Right ventricle myocardium inferior (tissue), 1 donor: ENCODE results near the gene TTLL11. TPM values are rescaled to one million over a fixed set of nuclear protein-coding genes. Genes with fewer than 3 reads are reported as not detected.

Source experiments
- ATAC-seq: fragments of 200-7000 bp; cut with Tn5 transposase; one replicate; pipeline ENCODE4 v1.9.1; 2020; ENCODE audit warnings: mild to moderate bottlenecking, moderate library complexity
- DNase-seq: peaks from one replicate; pipeline ENCODE4 v3.0.0; 2021; ENCODE audit errors: missing footprints
- intact Hi-C: fragments of 100-400 bp; cut with DNase I; formaldehyde crosslinking; loops from one replicate; pipeline ENCODE4 v1.11.0; 2022
- total RNA-seq: library from RNA; stranded (reverse); fragmentation: NEBNext Ultra II Directional; extraction: Animal tissue kit (Norgen Biotek cat#: 25700); gene quantifications from one replicate; pipeline ENCODE4 v1.2.1, GENCODE V29; 2021
- donor health status: DM: no; HTN: yes; CAD: no; lungs with severe emphysema.

Gene TTLL11
- total RNA-seq, 1 donor from 2014 or later = 5.0 TPM

DNA sequence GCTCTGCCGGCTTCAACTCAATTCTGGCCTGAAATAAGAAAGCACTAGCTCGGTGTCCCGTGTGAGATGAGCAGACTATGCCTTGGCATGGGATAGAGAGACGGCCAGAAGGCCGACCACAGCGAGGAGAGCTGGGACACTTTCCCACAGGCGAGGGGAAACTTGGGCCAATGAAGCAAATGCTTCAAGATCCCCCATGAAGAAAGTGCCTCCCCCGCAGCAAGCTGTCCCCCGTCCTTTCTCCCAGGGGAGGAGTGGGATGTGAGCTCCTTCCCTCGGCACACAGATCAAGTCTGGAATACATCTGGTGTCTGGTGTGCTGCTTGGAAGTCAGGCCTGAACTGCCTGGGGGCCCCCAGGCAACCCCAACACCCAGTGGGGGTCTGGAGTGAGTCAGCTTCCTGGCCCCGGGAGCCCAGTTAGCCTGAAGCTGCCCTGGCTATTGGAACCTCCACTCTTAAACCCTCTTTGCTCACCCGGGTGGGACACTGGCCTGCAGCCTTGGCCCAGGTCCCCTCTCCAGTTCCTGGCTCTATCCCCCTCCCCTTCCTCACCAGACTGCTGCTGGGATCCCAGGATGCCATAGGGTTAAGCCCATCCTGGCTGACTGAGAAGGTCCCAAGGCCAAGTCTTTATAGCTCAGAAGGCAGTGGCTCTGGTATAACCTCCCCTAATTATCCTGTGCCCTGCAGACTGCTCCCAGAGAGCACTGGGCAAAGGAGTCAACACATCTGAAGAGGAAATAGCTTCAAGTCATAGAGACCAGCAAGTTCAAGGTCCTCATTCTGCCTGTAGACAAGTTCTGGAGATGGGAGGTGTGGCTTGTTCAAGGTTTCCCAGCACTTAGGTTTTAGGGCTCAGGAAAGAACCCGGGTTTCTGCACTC lies 205.3 kb downstream of the TTLL11 start:
- DNase-seq = no peak
- intact Hi-C loops = no loop called here
- peak; percentile 17 for ATAC-seq

DNA sequence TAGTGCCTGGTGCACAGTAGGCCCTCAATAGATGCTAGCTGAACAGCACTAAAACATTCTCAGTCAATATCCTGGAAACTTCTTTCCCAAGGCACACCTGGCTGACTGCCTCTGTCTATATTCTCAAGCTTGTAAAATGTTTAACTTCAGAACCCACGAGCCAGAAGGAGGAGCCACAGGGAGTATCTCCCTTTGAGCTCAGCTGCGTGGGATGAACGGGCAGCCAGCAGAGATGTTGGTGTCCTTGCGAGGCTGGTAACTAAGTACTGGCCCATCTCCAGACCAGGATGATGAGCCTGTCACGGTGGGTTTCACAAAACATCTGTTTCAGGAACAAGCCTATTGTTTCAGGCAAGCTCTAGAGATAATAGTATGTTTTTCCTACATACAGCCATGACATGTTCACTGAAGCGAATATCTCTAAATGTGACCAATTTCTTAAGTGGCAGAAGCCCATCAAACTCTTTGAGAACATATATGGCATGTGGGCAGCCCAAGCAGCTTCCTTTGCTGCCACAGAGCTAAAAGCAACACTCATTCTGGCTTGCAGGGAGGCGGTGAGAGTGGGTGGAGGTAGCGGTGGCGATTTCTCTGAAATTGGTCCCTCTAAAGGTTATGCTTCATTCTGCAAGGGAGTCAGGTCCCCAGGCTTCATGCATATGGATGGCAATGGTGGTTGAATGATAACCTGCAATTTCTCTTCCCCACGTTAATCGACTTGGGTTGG lies 206.2 kb downstream of the TTLL11 start:
- ATAC-seq (no peak), DNase-seq (no peak)
- intact Hi-C loops = no loop called here

DNA sequence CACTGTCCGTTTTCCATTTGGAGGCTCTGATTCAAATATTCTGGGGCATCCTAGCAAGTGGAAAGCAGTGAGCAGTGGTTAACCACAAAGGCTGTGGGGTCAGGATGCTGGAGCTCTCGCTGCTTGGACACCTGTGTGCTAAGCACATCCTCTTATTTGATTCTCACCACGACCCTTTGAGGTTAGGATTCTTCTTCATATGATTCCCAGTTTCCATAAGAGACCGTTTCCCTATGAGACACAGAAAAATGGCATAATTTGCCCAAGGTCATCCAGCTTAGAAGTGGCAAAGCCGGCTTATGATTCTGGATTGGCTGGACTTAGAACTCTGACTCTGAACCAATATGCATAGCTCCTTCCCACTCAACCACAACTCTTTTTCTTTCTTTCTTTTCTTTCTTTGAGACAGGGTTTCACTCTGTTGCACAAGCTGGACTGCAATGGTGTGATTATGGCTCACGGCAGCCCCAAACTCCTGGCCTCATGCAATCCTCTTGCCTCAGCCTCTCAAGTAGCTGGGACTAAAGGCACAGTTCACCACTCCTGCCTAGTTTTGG lies 207.7 kb downstream of the TTLL11 start:
- ATAC-seq (no peak), DNase-seq (no peak)
- intact Hi-C loops = no loop called here

DNA sequence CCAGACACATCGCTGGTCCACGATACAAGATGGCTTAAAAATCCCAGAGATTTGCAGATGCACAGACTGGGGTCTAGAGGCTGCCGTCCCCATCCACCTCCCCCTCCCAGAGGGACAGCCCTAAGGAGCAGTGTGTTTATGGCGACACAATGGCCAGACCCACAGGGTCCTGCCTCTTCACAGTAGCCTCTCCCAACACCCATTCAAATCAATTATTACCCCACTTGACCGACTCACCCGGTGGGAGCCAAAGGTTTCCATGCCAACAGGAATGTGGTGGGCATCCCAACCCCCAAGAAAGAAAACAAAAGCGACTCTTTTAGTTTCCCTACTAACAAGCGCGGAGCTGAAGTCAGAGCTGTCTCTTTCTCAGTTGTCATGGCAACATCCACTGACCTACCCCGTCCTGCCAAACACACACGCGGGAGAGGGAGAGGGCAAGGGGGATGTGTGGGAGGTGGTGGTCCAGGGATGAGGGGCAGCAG lies 209.0 kb downstream of the TTLL11 start:
- DNase-seq = no peak
- intact Hi-C loops = no loop called here
- ATAC-seq = no peak

DNA sequence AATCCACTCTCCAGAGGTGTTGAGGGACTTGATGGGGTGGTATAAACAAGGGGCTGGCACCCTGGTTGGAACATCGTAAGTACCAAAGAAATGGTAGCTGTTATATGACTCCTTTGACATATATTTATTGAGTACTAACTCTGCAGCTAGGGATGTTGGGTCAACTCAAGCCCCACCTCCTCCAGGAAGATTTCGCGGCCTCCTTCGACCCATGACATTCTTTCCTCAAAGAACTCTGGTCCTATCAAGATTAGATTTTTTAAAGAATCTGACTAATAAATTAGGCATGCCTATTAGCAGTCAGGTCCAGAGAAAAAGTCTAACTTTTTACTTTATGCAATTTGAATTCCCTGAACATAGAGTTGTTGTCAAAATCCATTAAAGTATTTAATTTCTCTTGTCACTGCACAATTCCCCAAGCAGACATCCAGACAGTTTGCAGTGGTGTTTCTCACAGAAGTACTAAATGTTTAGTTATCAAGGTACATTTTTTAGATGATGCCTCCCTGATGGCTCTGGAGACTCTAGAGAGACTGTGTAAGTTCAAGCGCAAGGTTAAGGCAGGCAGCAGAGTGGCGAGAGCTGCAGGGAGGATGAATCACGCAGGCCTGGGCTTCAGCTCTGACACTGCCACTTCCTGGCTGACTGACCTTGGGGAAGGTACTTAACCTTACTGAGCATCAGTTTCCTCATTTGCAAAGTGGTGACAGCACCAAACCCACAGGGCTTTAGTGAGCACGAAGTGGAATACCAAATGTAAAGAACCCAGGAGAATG lies 209.6 kb downstream of the TTLL11 start:
- intact Hi-C loops = no loop called here
- ATAC-seq (no peak), DNase-seq (no peak)

DNA sequence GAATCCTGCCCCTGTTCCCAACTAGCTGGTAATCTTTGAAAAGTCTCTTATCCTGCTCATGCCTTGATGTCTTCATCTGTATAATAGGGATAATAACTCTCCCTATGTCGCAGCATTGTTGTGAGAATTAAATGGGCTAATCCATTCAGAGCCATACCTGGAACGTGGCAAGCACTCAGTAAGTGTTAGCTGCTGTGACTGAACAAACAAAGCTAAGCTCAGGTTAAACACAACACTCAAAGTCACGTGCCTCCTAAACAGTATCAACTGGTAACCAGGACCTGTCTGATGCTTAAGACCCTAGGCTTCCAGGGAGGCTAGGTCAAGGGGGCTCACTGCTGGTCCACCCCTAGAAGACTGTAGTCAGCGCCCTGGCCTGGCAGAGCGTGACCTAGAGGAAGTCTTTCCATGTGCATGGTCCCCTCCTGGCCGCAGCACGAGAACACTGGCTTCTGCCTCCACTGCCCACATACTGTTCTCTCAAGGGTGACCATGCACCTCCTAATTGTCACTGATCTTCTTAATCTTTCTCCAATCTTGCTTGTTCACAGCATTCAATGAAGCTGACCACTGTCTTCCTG lies 211.1 kb downstream of the TTLL11 start:
- intact Hi-C loops = no loop called here
- DNase-seq = no peak
- ATAC-seq = no peak

DNA sequence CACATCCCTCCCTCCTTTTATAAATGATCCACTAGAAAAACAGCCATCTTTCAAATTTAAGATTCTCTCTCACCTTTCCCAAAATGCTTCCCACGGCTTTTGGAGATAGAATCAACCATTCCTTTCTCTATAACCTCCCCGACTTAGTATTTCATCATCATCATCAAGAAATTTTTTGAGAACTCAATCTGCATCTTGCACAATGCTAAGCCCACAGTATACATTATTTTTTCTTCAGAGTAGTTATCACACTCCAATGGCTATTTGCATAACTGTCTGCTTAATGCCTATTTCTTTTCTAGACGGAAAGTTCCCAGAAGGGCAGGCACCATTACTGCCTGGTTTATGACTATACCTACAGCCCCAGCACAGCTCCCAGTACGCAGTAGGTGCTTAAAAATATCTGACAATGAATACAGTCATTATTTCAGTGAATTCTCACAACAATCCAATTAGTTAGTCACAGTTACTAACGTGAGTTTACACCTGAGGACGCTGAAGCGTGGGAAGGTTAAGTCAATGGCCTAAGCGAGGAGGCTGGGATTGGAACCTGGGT lies 212.7 kb downstream of the TTLL11 start:
- DNase-seq = no peak
- intact Hi-C loops = no loop called here
- ATAC-seq = no peak

DNA sequence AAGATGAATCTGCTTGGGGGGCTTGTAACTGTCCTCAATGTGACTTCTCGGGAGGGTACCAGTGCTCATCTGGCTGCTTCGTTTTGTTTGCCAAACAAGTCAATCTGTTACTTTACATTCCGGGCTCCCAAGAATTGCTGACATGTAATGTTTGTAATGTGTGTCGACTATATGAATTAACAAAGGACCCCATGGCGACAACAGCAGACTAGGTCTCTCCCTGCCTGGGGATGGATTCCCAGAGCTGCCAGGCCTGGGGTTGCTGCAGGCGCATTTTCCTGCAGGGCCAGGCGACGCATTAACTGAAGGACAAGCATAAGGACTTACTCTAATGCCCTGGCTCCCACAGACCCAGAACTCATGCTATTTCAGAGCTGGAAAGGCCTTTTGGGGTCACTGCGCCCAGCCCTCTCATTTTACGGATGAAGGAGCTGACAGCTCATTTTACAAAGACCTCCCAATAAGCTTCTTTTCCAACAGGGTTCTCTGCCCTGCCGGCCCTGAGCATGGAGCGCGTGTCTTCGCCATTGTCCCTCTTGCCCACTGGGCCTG lies 214.8 kb downstream of the TTLL11 start:
- no peak for ATAC-seq
- intact Hi-C loops = no loop called here
- DNase-seq = no peak

DNA sequence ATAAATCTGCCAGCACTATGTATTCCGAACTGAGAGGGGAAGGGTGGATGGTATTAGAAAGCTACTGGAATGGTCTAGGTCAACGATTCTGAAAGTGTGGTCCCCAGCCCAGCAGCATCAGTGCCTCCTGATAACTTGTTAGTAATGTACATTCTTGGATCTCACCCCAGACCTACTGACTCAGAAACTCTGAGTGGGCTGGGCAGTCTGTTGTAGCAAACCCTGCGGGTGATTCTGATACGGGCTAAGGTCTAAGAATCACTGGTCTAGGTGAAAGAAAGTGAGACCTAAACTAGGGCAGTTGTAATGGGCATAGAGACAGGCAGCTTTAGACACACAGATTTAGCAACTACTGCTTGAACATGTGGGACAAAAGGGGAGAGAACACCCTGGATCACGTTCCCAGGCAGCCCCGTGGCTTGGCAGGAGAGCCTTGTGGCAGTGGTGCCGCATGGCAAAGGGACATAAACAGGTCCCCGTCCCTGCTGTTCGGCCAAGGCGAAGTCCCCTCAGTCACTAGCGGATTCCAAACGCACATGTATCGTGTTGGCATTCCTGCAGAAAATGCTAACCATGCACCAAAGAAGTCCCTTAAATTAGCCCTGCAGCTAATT lies 216.3 kb downstream of the TTLL11 start:
- ATAC-seq = peak; percentile 70
- intact Hi-C loops = no loop called here
- DNase-seq = no peak

DNA sequence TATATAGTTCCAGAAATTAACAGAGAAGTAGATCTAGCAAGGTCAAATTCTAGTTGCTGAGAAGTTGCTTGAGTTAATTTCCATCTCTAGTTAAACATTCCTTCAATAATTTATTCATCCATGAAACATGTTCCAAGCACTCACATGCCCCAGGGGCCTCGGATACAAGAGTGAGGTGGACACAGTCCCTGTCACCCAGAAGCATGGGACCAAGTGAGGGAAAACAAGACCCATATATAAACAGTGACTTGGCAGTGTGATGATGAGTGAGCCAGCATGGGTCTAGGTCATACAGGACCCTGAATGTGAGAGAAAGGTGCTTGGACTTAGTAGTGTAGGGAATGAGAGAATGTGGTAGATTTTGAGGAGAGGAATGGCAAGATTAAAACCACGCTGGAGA lies 216.9 kb downstream of the TTLL11 start:
- no peak for DNase-seq
- no peak for ATAC-seq
- intact Hi-C loops = no loop called here

DNA sequence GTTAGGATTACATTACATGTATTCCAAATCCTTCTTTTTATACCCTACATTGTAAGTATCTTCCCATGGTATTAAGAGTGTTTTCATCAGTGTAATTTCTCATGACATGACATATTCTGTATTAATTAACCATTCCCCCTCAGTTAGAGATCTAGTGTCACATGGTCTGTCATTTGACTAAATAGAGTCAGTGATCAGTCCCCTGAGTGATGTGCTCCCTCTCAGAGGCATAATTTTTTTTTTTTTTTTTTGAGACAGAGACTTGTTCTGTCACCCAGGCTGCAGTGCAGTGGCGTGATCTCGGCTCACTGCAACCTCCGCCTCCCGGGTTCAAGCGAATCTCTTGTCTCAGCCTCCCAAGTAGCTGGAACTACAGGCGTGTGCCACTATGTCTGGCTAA lies 218.6 kb downstream of the TTLL11 start:
- DNase-seq (no peak), ATAC-seq (no peak)
- intact Hi-C loops = no loop called here

DNA sequence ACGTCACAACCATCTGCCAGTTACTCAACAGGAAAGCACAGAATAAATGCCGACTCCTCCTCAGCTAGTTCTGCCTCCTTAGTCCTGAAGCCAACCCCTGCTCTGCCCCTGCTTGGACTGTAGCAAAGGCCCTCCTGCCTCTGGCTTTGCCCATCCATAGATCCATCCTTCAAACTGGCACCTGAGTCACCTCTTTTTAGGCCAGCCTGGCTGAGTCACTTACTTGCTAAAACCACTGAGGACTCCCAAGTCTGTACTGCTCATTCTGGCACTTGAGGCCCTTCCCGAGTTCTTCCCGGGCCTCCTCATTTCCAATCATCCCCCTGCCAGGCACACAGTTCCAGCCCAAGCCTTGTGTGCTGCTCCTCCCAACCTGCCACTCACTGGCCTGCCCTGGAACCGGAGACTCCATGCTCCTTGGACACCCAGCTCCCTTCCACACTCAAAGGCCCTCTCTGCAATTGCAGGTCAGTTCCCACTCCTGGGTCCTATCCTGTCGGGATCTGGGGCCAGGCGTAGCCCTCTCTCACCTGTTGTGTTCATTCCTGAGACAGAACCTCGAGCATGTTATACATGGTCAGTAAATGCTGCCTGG lies 221.6 kb downstream of the TTLL11 start:
- no peak for ATAC-seq
- DNase-seq = no peak
- intact Hi-C loops = no loop called here

DNA sequence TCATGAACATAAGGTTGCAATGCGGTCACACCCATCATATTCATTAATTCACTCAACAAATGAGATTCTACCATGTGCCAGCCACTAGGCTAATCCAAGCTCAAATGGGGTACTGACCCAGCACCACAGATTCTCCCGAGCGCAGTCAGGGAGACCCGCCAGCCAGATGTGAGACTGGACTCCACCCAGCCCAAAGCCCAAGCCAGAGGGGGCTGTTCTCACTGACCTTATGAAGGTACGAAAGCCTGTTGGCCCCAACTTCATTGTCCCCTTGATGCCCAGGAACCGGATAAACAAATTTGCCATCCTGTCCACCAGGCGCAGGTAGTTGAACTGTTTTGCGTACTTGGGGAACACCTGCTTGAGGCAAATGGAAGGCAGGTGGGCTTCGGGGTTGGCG lies 222.8 kb downstream of the TTLL11 start:
- intact Hi-C loops = no loop called here
- no peak for DNase-seq
- no peak for ATAC-seq

DNA sequence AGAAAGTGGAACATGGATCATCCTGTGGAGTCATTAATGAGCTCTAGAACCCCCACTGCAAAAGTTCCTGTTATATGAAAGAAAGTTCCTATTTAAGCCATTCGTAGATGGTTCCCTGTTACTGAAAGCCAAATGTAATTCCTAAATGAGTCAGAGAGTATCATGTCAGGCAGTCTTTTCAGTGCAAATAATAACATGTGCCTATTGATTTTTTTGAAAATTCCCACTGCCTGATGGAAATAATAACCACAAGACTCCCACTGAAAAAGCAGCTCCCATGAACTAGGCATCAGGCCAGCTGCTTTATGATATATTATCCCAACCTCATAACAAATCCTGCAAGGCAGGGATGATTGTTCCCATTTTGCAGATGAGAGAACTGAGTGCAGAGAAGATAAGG lies 224.5 kb downstream of the TTLL11 start:
- ATAC-seq = no peak
- DNase-seq = no peak
- intact Hi-C loops = no loop called here

DNA sequence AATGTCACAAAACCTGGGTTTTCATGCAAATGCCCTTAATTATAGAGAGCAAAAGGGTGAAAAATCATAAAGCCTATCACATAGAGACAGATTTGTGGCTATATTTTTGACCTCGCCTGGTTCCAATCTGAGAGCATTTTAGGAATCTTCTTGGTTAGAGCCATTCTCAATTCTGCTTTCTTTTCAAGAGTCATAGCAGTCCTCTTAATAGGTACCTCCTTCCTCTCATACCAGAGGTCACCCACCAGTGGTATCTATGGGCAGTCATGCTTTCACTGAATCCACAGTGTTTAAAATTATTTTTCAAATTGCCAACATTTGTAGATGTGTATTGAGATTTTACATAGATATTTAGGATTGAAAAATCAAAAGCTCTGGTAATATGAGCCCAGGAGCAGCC lies 226.2 kb downstream of the TTLL11 start:
- intact Hi-C loops = no loop called here
- DNase-seq = no peak

DNA sequence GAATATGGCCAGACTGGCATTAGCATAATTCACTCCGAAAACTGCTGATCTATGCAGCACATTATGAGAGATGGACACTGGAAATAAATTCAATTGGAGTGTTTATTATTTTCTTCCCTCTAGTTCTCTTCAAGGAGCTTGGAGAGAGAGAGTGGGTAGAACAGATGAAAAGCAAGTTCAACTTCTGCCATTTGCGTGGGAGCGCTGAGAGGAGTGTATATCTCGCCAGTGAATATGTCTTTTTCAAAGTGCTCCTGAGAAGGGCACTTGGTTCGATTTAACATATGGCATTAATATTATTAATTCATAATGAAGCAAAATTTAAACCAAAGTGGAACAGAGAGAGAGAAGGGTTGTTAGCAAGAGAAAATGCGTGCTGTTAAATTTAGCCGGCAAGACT lies 227.2 kb downstream of the TTLL11 start:
- intact Hi-C loops = no loop called here
- DNase-seq (no peak), ATAC-seq (no peak)

More for the DNA sequence above, 226.2 kb downstream of the TTLL11 start:
- ATAC-seq = no peak

DNA sequence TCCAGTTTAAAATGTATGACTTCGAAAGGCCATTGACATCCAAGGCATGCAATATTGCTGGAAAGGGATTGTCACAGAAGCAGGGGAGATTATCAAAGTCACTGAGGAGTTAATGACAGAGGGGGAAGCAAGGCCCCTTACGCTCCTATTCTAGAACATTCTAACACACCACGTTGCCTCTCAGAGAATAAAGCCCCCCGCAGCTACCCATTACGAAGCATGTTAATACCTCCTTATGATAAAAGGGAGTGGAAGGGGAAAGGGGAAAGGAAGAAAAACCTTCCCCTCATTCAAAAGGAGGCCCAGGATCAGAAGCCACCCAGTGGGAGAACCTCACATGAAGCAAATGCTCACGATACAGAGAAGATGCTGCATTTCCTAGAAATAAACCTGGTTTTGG lies 228.0 kb downstream of the TTLL11 start:
- intact Hi-C loops = no loop called here
- no peak for ATAC-seq
- DNase-seq = no peak
